Osteoblast (primary cell): ENCODE measurements around the gene PPP4R1. TPM values are rescaled to one million over a fixed set of nuclear protein-coding genes. Genes with fewer than 3 reads are reported as not detected.

Source experiments
- DNase-seq: peaks from one replicate; pipeline ENCODE4 v3.0.0; 2011; ENCODE audit warnings: low spot score, mixed read lengths; ENCODE audit not compliant: insufficient read length; ENCODE audit errors: missing footprints
- H2AFZ ChIP-seq: 2 replicates; pipeline ENCODE4 v1.6.0; 2011; ENCODE audit warnings: mild to moderate bottlenecking, low read length
- H3K27ac ChIP-seq: 2 replicates; pipeline ENCODE4 v1.5.1; 2011; ENCODE audit warnings: mild to moderate bottlenecking, low read depth, low read length, moderate library complexity
- H3K27me3 ChIP-seq: 2 replicates; pipeline ENCODE4 v1.6.0; 2012; ENCODE audit warnings: mild to moderate bottlenecking, control low read depth, inconsistent platforms, low read length, moderate library complexity; ENCODE audit not compliant: insufficient read depth
- H3K36me3 ChIP-seq: 2 replicates; pipeline ENCODE4 v1.5.1; 2011; ENCODE audit warnings: mild to moderate bottlenecking, low read length, control low read depth, moderate library complexity; ENCODE audit not compliant: insufficient read depth
- H3K4me1 ChIP-seq: 2 replicates; pipeline ENCODE4 v1.5.1; 2011; ENCODE audit warnings: mild to moderate bottlenecking, low read length, control low read depth, moderate library complexity; ENCODE audit not compliant: insufficient read depth
- H3K4me2 ChIP-seq: 2 replicates; pipeline ENCODE4 v1.6.0; 2011; ENCODE audit warnings: mild to moderate bottlenecking, low read length; ENCODE audit not compliant: insufficient read depth
- H3K4me3 ChIP-seq: fragments of 200-600 bp; sonication (generic); 3 replicates; pipeline ENCODE4 v1.5.1; 2012; ENCODE audit warnings: mild to moderate bottlenecking, low read length, inconsistent platforms; ENCODE audit not compliant: insufficient read depth
- H3K79me2 ChIP-seq: 2 replicates; pipeline ENCODE4 v1.6.0; 2012; ENCODE audit warnings: mild to moderate bottlenecking, low read length, control low read depth, inconsistent platforms; ENCODE audit not compliant: insufficient read depth
- H3K9me3 ChIP-seq: 2 replicates; pipeline ENCODE4 v1.5.1; 2011; ENCODE audit warnings: low read depth, low read length, control low read depth
- H4K20me1 ChIP-seq: 2 replicates; pipeline ENCODE4 v1.6.0; 2012; ENCODE audit warnings: mild to moderate bottlenecking, low read length, control low read depth; ENCODE audit not compliant: insufficient read depth
- total RNA-seq: library from RNA; depleted of rRNA; stranded (reverse); fragments of >200 nt; gene quantifications from 2 replicates; pipeline ENCODE4 v1.2.3, GENCODE V29; 2012
- TF ChIP-seq, protein P1 (sequence below): IDR thresholded peaks from 2 replicates; pipeline ENCODE4 v1.5.1; 2011; ENCODE audit warnings: mild to moderate bottlenecking, low read depth, low read length, moderate library complexity; ENCODE audit errors: extremely low read depth

Gene PPP4R1
- total RNA-seq, 1 donor, result 143 TPM

DNA sequence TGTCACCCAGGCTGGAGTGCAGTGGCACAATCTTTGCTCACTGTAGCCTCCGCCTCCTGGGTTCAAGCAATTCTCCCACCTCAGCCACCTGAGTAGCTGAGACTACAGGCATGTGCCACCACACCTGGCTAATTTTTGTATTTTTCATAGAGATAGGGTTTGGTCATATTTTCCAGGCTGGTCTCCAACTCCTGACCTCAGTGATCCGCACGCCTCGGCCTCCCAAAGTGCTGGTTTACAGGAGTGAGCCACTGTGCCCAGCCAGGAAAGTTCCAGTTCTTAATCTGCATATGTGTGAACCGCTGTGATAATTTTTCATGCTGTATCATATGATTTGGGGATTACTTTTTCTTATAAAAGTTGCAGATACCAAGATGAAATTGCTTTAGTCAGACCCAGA lies 14.6 kb upstream of the PPP4R1 start:
- Histone ChIP-seq H3K79me2 (no peaks in the 10 kb centered on the region), H4K20me1 (no peaks in the 10 kb centered on the region), H3K27me3 (no peaks in the 10 kb centered on the region), H3K27ac (no peak overlapping the region), H3K36me3 (no peaks in the 10 kb centered on the region), H3K4me1 (peaks cover 21% of the 10 kb centered on the region), H3K9me3 (no peaks in the 10 kb centered on the region), H2AFZ (no peak overlapping the region), H3K4me2 (no peak overlapping the region), H3K4me3 (no peak overlapping the region)
- DNase-seq, result no peak
- TF ChIP-seq, protein P1, sequence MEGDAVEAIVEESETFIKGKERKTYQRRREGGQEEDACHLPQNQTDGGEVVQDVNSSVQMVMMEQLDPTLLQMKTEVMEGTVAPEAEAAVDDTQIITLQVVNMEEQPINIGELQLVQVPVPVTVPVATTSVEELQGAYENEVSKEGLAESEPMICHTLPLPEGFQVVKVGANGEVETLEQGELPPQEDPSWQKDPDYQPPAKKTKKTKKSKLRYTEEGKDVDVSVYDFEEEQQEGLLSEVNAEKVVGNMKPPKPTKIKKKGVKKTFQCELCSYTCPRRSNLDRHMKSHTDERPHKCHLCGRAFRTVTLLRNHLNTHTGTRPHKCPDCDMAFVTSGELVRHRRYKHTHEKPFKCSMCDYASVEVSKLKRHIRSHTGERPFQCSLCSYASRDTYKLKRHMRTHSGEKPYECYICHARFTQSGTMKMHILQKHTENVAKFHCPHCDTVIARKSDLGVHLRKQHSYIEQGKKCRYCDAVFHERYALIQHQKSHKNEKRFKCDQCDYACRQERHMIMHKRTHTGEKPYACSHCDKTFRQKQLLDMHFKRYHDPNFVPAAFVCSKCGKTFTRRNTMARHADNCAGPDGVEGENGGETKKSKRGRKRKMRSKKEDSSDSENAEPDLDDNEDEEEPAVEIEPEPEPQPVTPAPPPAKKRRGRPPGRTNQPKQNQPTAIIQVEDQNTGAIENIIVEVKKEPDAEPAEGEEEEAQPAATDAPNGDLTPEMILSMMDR, result no peak

DNA sequence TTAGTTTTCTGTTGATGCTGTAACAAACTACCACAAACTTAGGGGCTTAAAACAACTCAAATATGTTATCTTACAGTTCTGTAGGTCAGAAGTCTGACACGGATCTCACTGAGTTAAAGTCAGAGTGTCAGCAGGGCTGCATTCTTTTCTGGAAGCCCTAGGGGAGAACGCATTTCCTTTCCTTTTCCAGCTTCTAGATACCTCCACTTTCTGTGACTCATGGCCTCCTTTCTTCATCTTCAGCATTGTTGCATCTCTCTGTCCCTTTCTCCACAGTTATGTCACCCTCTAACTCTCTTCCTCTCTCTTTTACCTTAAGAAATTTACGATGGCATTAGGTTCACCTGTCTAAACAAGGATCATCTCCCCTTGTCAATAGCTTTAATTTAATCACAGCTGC lies 13.3 kb upstream of the PPP4R1 start:
- Histone ChIP-seq H3K4me1 (peaks cover 21% of the 10 kb centered on the region), H3K79me2 (no peaks in the 10 kb centered on the region), H3K27ac (peak overlapping the region; percentile 48), H4K20me1 (no peaks in the 10 kb centered on the region), H3K27me3 (no peaks in the 10 kb centered on the region), H3K4me2 (peak overlapping the region; percentile 18), H3K9me3 (no peaks in the 10 kb centered on the region), H3K4me3 (no peak overlapping the region), H2AFZ (peak overlapping the region; percentile 74), H3K36me3 (no peaks in the 10 kb centered on the region)
- TF ChIP-seq, protein P1, result no peak
- peak; percentile 58 for DNase-seq

DNA sequence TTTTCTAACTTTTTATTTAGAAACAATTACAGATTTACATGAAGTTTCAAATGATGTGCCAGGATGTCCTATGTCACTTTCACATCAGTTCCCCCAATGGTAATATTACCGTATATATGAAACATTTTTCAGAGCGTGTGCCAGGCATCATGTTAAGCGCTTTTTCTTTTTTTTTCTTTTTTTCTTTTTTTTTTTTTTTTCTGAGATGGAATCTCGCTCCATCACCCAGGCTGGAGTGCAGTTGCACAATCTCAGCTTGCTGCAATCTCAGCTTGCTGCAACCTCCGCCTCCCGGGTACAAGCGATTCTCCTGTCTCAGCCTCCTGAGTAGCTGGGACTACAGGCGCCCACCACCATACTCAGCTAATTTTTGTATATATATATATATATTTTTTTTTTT lies 5.6 kb upstream of the PPP4R1 start:
- no peak for DNase-seq
- no peaks in the 10 kb centered on the region for H3K9me3 ChIP-seq
- H3K4me2 ChIP-seq, result peak overlapping the region; percentile 60
- peak overlapping the region; percentile 76 for H3K27ac ChIP-seq
- no peaks in the 10 kb centered on the region for H4K20me1 ChIP-seq
- H3K4me3 ChIP-seq, result no peak overlapping the region
- TF ChIP-seq, protein P1, result no peak
- no peaks in the 10 kb centered on the region for H3K27me3 ChIP-seq
- H3K36me3 ChIP-seq, result no peaks in the 10 kb centered on the region
- H3K4me1 ChIP-seq, result peaks cover 34% of the 10 kb centered on the region
- H2AFZ ChIP-seq, result peak overlapping the region; percentile 53
- H3K79me2 ChIP-seq, result no peaks in the 10 kb centered on the region

DNA sequence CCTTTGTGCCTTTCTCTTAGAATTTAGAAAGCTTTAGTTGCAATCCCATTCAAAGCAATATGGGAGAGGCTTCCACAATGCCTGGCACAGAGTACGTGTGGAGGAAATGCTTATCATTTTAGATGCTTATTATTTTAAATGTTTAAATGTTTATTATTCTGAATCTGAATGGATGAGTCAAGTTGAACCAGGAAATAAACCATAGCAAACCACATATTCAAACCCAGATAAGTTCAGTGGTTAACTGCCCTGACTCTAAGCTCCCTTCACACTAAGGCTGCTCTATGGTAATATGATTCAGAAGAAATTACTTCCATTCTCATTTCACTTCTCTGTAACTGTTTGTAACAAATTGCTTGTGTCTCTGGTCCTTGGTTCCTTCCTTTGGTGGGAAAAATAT lies 5.2 kb upstream of the PPP4R1 start:
- Histone ChIP-seq H2AFZ (peak overlapping the region; percentile 53), H3K27ac (peak overlapping the region; percentile 76), H3K9me3 (no peaks in the 10 kb centered on the region), H3K36me3 (no peaks in the 10 kb centered on the region), H3K79me2 (no peaks in the 10 kb centered on the region), H4K20me1 (no peaks in the 10 kb centered on the region), H3K4me2 (peak overlapping the region; percentile 60), H3K27me3 (no peaks in the 10 kb centered on the region), H3K4me1 (peaks cover 34% of the 10 kb centered on the region), H3K4me3 (peak overlapping the region; percentile 21)
- DNase-seq, result peak; percentile 87
- TF ChIP-seq, protein P1, result no peak
